ENCODE measurements around the gene COL5A1. TPM values are rescaled to one million over a fixed set of nuclear protein-coding genes. Genes with fewer than 3 reads are reported as not detected.

The COL5A1 gene
- polyA plus RNA-seq (2013, experiment 1 of 2), result 23.5 TPM
- 21.5 TPM for polyA plus RNA-seq (2013, experiment 2 of 2)

DNA sequence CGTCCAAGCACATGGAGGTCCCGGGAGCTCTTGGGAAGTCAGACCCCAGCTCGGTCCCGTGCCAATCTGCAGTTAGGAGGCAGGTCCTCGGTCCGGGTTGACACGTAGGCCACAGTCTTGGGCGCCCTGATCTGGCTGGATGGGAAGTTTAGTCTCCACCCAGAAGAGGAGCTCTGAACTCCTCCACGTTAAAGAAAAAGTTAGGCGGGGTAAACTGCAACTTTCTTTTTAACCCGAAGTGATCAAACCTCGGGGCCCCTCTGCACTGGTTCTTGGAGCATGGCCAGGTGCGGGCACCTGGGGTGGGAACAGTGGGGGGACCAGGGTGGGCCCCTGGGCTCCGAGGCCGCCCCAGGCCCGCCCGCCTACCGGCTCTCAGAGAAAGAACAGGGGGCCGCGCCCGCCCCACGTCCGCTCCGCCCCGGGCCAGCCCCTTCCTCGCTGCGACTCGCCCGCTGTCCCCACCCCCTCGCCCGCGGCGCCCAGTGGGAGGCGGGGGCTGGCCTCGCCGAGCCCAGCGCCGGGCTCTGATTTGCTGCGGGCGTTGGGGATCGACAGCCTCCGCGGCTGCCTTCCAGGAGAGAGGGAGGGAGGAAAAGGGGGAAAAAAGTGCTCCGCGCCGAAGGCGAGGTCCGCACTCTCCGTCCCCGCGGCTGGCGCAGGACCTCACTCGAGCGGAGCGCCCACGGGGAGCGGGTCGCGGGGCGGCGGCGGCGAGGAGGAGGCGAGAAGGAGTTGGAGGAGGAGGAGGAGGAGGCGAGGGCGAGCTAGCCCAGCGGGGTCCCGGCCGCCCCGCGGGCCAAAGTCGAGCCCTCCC, at the start of gene COL5A1:
Gene COL5A1, plus strand, starts transcription at position 631 of the 817 bp plus-strand sequence. CDS start 385 bp downstream, outside the sequence.
- Histone ChIP-seq H3K18ac (ENCODE audit: low read length) (peak within 1 kb of the TSS; percentile 94), H2AK5ac (ENCODE audit: low read length) (peak within 1 kb of the TSS; percentile 68), H4K5ac (ENCODE audit: low read length) (no peak within 1 kb of the TSS), H3K4me3 (ENCODE audit: low read length) (peak within 1 kb of the TSS; percentile 53), H3K9ac (ENCODE audit: low read length) (peak within 1 kb of the TSS; percentile 92), H3K4me1 (ENCODE audit: control insufficient read depth, low read depth, low read length) (peaks cover 20% of the 10 kb centered on the region), H3K23ac (ENCODE audit: low read length) (peak within 1 kb of the TSS; percentile 53), H3K36me3 (ENCODE audit: control insufficient read depth, insufficient read depth, low read length) (no peaks in the 10 kb centered on the region), H3K27me3 (ENCODE audit: insufficient read depth, low read length, poor library complexity) (no peaks in the 10 kb centered on the region), H2BK120ac (ENCODE audit: low read depth, low read length) (peak within 1 kb of the TSS; percentile 54), H4K8ac (ENCODE audit: low read depth, low read length) (no peak within 1 kb of the TSS), H3K4me2 (ENCODE audit: low read length) (peak within 1 kb of the TSS; percentile 76), H2BK15ac (replicated peaks; ENCODE audit: low read depth) (no peak within 1 kb of the TSS), H3K27ac (ENCODE audit: low read depth, low read length) (peak within 1 kb of the TSS; percentile 91), H3K56ac (ENCODE audit: low read length) (peak within 1 kb of the TSS; percentile 91), H2BK5ac (ENCODE audit: low read length) (peak within 1 kb of the TSS; percentile 98), H3K4ac (ENCODE audit: low read depth, low read length) (peak within 1 kb of the TSS; percentile 97), H3K79me1 (ENCODE audit: low read length) (peaks cover 9% of the 10 kb centered on the region), H3K79me2 (ENCODE audit: control insufficient read depth, insufficient read depth, low read length) (peaks cover 42% of the 10 kb centered on the region)
- DNase-seq, result peak; percentile 97
- no CpG with 5 or more reads among the region's 72 CpGs for WGBS (ENCODE audit: extremely low coverage, insufficient coverage, low lambda C conversion rate)

DNA sequence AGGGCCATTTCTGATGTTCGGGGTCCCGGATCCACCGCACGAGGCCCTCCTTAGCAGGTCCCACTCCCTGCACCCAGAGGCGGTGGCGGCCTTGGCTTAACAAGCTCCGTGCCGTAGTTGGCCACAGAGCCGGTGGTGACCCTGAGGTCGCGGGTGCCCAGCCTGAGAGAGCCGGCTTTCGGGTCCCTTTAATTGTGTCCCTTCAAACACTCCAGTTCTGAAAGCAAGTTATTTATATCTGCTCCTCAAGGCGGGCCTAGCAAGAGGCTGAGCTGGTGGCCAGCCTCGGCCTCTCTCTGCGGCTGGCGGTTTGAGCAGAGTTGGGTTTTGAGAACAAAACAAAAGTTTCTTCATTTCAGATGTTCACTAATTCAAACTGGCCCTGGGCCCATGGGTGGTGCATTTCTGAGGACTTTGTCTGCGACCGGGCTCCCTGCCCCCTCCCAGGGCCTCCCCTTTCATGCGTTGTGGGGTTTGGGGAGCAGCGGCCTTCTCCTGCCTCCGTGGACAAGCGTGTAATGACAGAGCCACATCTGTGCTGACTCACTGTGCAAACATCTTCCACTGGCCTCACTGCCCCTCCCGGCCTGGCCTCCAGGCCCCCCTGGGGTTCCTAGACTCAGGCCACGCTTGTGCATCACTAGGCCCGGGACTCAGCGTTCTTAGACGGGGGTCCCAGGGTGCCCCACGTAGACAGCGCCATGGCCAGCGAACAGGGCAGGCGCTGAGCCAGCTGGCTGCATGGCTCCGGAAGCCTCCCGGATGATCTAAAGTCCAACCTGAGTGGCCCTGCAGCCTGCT, 49.4 kb upstream of the COL5A1 start:
- no peak overlapping the region for H4K5ac ChIP-seq (ENCODE audit: low read length)
- peak overlapping the region; percentile 74 for H2BK120ac ChIP-seq (ENCODE audit: low read depth, low read length)
- H3K9ac ChIP-seq (ENCODE audit: low read length), result peak overlapping the region; percentile 35
- H3K79me2 ChIP-seq (ENCODE audit: control insufficient read depth, insufficient read depth, low read length), result no peaks in the 10 kb centered on the region
- H3K4me2 ChIP-seq (ENCODE audit: low read length), result no peak overlapping the region
- WGBS (ENCODE audit: extremely low coverage, insufficient coverage, low lambda C conversion rate), result no CpG with 5 or more reads among the region's 34 CpGs
- H2AK5ac ChIP-seq (ENCODE audit: low read length), result peak overlapping the region; percentile 5
- peak overlapping the region; percentile 82 for H3K56ac ChIP-seq (ENCODE audit: low read length)
- H3K79me1 ChIP-seq (ENCODE audit: low read length), result no peaks in the 10 kb centered on the region
- peak overlapping the region; percentile 24 for H3K23ac ChIP-seq (ENCODE audit: low read length)
- H3K36me3 ChIP-seq (ENCODE audit: control insufficient read depth, insufficient read depth, low read length), result no peaks in the 10 kb centered on the region
- no peak overlapping the region for H4K8ac ChIP-seq (ENCODE audit: low read depth, low read length)
- peak; percentile 53 for DNase-seq
- no peak overlapping the region for H2BK15ac ChIP-seq (replicated peaks; ENCODE audit: low read depth)
- H3K18ac ChIP-seq (ENCODE audit: low read length), result peak overlapping the region; percentile 81
- no peak overlapping the region for H3K4me3 ChIP-seq (ENCODE audit: low read length)
- H3K27ac ChIP-seq (ENCODE audit: low read depth, low read length), result peak overlapping the region; percentile 58
- peak overlapping the region; percentile 93 for H2BK5ac ChIP-seq (ENCODE audit: low read length)
- H3K4ac ChIP-seq (ENCODE audit: low read depth, low read length), result peak overlapping the region; percentile 66
- no peaks in the 10 kb centered on the region for H3K27me3 ChIP-seq (ENCODE audit: insufficient read depth, low read length, poor library complexity)
- H3K4me1 ChIP-seq (ENCODE audit: control insufficient read depth, low read depth, low read length), result peaks cover 23% of the 10 kb centered on the region

DNA sequence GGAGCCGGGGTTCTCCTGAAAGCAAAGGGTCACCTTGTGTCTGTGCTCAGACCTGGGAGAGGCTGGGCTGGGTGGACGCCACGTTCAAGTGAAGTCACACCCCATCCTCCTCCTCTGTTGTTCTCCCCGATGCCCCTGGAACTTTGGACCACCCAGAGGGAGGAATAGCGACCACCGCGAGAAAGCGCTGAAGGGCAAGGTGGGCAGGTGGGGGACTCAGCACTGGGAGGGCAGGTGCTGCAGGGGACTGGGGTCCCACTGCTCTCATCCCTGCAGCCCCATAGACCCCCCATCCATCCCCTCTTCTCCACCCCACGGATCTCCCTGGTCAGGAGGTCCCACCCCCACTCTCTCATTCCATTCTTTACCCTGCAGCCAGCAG, 48.8 kb upstream of the COL5A1 start:
- H3K9ac ChIP-seq (ENCODE audit: low read length), result no peak overlapping the region
- H3K4me1 ChIP-seq (ENCODE audit: control insufficient read depth, low read depth, low read length), result peaks cover 23% of the 10 kb centered on the region
- H2AK5ac ChIP-seq (ENCODE audit: low read length), result no peak overlapping the region
- H2BK120ac ChIP-seq (ENCODE audit: low read depth, low read length), result no peak overlapping the region
- no peak overlapping the region for H3K4me2 ChIP-seq (ENCODE audit: low read length)
- no peak overlapping the region for H3K4me3 ChIP-seq (ENCODE audit: low read length)
- H4K5ac ChIP-seq (ENCODE audit: low read length), result no peak overlapping the region
- DNase-seq, result no peak
- no peak overlapping the region for H4K8ac ChIP-seq (ENCODE audit: low read depth, low read length)
- no peak overlapping the region for H3K27ac ChIP-seq (ENCODE audit: low read depth, low read length)
- no CpG with 5 or more reads among the region's 9 CpGs for WGBS (ENCODE audit: extremely low coverage, insufficient coverage, low lambda C conversion rate)
- H3K56ac ChIP-seq (ENCODE audit: low read length), result peak overlapping the region; percentile 82
- peak overlapping the region; percentile 66 for H3K4ac ChIP-seq (ENCODE audit: low read depth, low read length)
- H3K36me3 ChIP-seq (ENCODE audit: control insufficient read depth, insufficient read depth, low read length), result no peaks in the 10 kb centered on the region
- H2BK15ac ChIP-seq (replicated peaks; ENCODE audit: low read depth), result no peak overlapping the region
- peak overlapping the region; percentile 93 for H2BK5ac ChIP-seq (ENCODE audit: low read length)
- peak overlapping the region; percentile 24 for H3K23ac ChIP-seq (ENCODE audit: low read length)
- peak overlapping the region; percentile 81 for H3K18ac ChIP-seq (ENCODE audit: low read length)
- no peaks in the 10 kb centered on the region for H3K79me1 ChIP-seq (ENCODE audit: low read length)
- no peaks in the 10 kb centered on the region for H3K27me3 ChIP-seq (ENCODE audit: insufficient read depth, low read length, poor library complexity)
- H3K79me2 ChIP-seq (ENCODE audit: control insufficient read depth, insufficient read depth, low read length), result no peaks in the 10 kb centered on the region

DNA sequence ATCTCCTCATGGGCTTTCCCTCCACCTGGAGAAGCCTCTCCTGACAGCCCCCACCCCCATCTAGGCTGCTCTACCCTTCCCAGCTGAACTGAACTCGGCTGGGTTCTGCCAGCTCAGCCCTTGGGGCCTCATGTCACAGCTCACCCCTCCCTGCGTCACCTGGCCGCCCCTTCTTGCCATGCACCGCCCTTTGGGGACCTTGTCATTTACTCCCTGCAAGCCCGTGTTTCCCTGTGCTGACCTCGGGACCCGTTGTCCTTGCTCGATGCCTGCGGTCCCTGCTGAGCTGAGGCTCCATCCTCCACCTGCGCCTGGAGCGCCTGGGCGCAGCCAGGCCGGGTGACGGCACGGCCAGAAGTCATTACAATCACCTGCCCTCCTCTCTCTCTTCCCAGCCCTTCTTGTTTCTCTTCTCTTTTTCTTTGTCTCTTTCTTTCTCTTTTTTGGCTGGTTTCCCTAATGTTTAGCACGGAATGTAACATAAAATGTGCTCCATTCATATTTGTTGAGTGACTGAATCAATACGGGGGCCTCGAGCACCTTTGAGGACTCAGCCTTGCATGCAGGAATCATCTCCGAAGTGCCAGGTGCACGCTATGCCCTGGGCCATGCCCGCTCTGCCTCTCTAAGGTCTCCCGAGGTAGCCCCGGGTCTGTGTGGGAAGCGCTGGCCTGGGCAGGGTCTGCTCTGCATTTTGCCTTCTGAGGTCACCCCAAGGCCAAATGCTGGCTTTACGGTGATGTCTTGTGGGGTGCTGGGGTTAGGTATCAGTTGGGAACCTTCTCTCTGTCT, 48.1 kb upstream of the COL5A1 start:
- peak overlapping the region; percentile 9 for H3K18ac ChIP-seq (ENCODE audit: low read length)
- no peak overlapping the region for H3K4me3 ChIP-seq (ENCODE audit: low read length)
- H4K5ac ChIP-seq (ENCODE audit: low read length), result no peak overlapping the region
- H4K8ac ChIP-seq (ENCODE audit: low read depth, low read length), result no peak overlapping the region
- H3K56ac ChIP-seq (ENCODE audit: low read length), result peak overlapping the region; percentile 54
- H3K36me3 ChIP-seq (ENCODE audit: control insufficient read depth, insufficient read depth, low read length), result no peaks in the 10 kb centered on the region
- WGBS (ENCODE audit: extremely low coverage, insufficient coverage, low lambda C conversion rate), result no CpG with 5 or more reads among the region's 25 CpGs
- DNase-seq, result no peak
- H3K4me1 ChIP-seq (ENCODE audit: control insufficient read depth, low read depth, low read length), result peaks cover 23% of the 10 kb centered on the region
- H3K9ac ChIP-seq (ENCODE audit: low read length), result no peak overlapping the region
- no peak overlapping the region for H2BK15ac ChIP-seq (replicated peaks; ENCODE audit: low read depth)
- no peak overlapping the region for H2BK120ac ChIP-seq (ENCODE audit: low read depth, low read length)
- H3K4ac ChIP-seq (ENCODE audit: low read depth, low read length), result peak overlapping the region; percentile 7
- H3K79me1 ChIP-seq (ENCODE audit: low read length), result no peaks in the 10 kb centered on the region
- H3K79me2 ChIP-seq (ENCODE audit: control insufficient read depth, insufficient read depth, low read length), result no peaks in the 10 kb centered on the region
- peak overlapping the region; percentile 50 for H3K23ac ChIP-seq (ENCODE audit: low read length)
- no peak overlapping the region for H3K4me2 ChIP-seq (ENCODE audit: low read length)
- H3K27ac ChIP-seq (ENCODE audit: low read depth, low read length), result no peak overlapping the region
- peak overlapping the region; percentile 27 for H2BK5ac ChIP-seq (ENCODE audit: low read length)
- no peaks in the 10 kb centered on the region for H3K27me3 ChIP-seq (ENCODE audit: insufficient read depth, low read length, poor library complexity)
- H2AK5ac ChIP-seq (ENCODE audit: low read length), result peak overlapping the region; percentile 49

DNA sequence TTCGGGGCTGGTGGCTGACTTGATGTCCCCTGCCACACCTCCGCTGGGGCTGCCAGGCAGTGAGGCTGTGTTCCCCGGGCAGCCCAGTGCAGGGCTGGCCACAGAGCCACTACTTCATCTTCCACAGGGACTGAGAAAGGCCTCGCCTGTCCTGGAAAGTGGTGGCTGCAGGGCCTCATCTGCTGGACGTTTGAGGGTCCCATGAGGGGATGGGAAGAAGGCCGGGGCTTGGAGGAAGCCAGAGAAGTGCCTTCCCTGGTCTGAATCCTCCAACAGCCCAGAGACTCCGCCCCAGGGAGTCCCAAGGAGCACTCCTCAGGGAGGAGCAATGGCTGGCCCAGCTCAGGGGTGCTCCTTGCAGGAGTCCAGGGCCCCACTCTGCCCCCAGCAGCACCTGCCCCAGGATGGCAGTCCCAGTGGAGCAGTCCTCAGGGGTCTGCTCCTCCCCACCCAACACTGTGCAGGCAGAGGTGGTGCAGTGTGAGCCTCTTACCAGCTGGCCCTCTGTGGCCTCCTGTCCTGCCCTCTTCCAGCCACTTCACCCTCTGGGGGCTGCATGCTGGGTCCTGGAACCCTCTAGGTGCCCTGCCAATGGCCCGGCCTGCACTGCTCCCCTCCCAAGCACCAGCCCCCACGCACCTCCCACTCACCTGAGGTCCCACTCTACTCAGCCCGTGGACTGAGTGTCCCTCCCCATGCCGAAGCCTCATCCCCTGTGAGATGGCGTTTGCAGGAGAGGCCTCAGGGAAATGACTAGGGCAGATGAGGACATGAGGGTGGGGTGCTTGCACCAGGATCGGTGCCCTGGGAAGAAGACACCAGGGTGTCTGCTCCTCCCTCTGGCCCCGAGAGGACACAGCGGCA, 47.3 kb upstream of the COL5A1 start:
- H3K18ac ChIP-seq (ENCODE audit: low read length), result no peak overlapping the region
- WGBS (ENCODE audit: extremely low coverage, insufficient coverage, low lambda C conversion rate), result no CpG with 5 or more reads among the region's 15 CpGs
- no peaks in the 10 kb centered on the region for H3K27me3 ChIP-seq (ENCODE audit: insufficient read depth, low read length, poor library complexity)
- H2AK5ac ChIP-seq (ENCODE audit: low read length), result peak overlapping the region; percentile 49
- peak overlapping the region; percentile 54 for H3K56ac ChIP-seq (ENCODE audit: low read length)
- no peak overlapping the region for H3K9ac ChIP-seq (ENCODE audit: low read length)
- H4K5ac ChIP-seq (ENCODE audit: low read length), result no peak overlapping the region
- H4K8ac ChIP-seq (ENCODE audit: low read depth, low read length), result no peak overlapping the region
- H3K36me3 ChIP-seq (ENCODE audit: control insufficient read depth, insufficient read depth, low read length), result no peaks in the 10 kb centered on the region
- H3K4me2 ChIP-seq (ENCODE audit: low read length), result no peak overlapping the region
- no peak overlapping the region for H2BK120ac ChIP-seq (ENCODE audit: low read depth, low read length)
- peaks cover 23% of the 10 kb centered on the region for H3K4me1 ChIP-seq (ENCODE audit: control insufficient read depth, low read depth, low read length)
- DNase-seq, result no peak
- H3K4me3 ChIP-seq (ENCODE audit: low read length), result no peak overlapping the region
- H3K79me2 ChIP-seq (ENCODE audit: control insufficient read depth, insufficient read depth, low read length), result no peaks in the 10 kb centered on the region
- H3K27ac ChIP-seq (ENCODE audit: low read depth, low read length), result no peak overlapping the region
- H3K23ac ChIP-seq (ENCODE audit: low read length), result no peak overlapping the region
- no peaks in the 10 kb centered on the region for H3K79me1 ChIP-seq (ENCODE audit: low read length)
- no peak overlapping the region for H2BK15ac ChIP-seq (replicated peaks; ENCODE audit: low read depth)
- H3K4ac ChIP-seq (ENCODE audit: low read depth, low read length), result no peak overlapping the region
- no peak overlapping the region for H2BK5ac ChIP-seq (ENCODE audit: low read length)
